WERI-Rb-1 (cell line): Measurements from ENCODE around the gene DBF4B.

Source experiments
- DNase-seq: peaks from one replicate; pipeline ENCODE4 v3.0.0-alpha.2; 2020
- H3K27ac ChIP-seq: fragments of 250-450 bp; sonication (Bioruptor Pico); 2 replicates; pipeline ENCODE4 v1.5.1; 2020; ENCODE audit warnings: mild to moderate bottlenecking, moderate library complexity
- H3K27me3 ChIP-seq: fragments of 250-450 bp; sonication (Bioruptor Pico); 2 replicates; pipeline ENCODE4 v1.5.1; 2021; ENCODE audit warnings: mild to moderate bottlenecking, low read depth, moderate library complexity; ENCODE audit not compliant: insufficient read depth, severe bottlenecking
- H3K36me3 ChIP-seq: fragments of 250-450 bp; sonication (Bioruptor Pico); 2 replicates; pipeline ENCODE4 v1.5.1; 2020; ENCODE audit warnings: mild to moderate bottlenecking, moderate library complexity
- H3K4me3 ChIP-seq: 2 replicates; pipeline ENCODE4 v1.5.1; 2011; ENCODE audit warnings: low read depth, mild to moderate bottlenecking, control low read depth, low read length
- H3K9me3 ChIP-seq: fragments of 250-450 bp; sonication (Bioruptor Pico); 2 replicates; pipeline ENCODE4 v1.5.1; 2021; ENCODE audit warnings: mild to moderate bottlenecking, moderate library complexity; ENCODE audit not compliant: severe bottlenecking
- CTCF ChIP-seq: IDR thresholded peaks from 2 replicates; pipeline ENCODE4 v1.5.1; 2011; ENCODE audit warnings: low read depth, mild to moderate bottlenecking, control low read depth, inconsistent platforms, low read length

DBF4B gene

GRCh38 chr17:44795421-44795820 is 87.0 kb downstream of the DBF4B start:
- DNase-seq, result no peak
- Histone ChIP-seq H3K9me3 (no peaks in the 10 kb centered on the region), H3K36me3 (peaks cover 33% of the 10 kb centered on the region), H3K27me3 (no peaks in the 10 kb centered on the region), H3K27ac (no peak overlapping the region), H3K4me3 (no peak overlapping the region)
- no peak for TF ChIP-seq CTCF

- Histone ChIP-seq H3K4me3 (no peak overlapping the region), H3K9me3 (no peaks in the 10 kb centered on the region), H3K36me3 (peaks cover 38% of the 10 kb centered on the region), H3K27me3 (no peaks in the 10 kb centered on the region), H3K27ac (no peak overlapping the region)
- DNase-seq, result no peak
- TF ChIP-seq CTCF, result no peak
Observed at GRCh38 chr17:44795928-44796327, 87.5 kb downstream of the DBF4B start.

GRCh38 chr17:44796731-44797130 is 88.3 kb downstream of the DBF4B start:
- TF ChIP-seq CTCF, result no peak
- H3K36me3 ChIP-seq, result peaks cover 46% of the 10 kb centered on the region
- no peaks in the 10 kb centered on the region for H3K27me3 ChIP-seq
- no peak overlapping the region for H3K4me3 ChIP-seq
- no peaks in the 10 kb centered on the region for H3K9me3 ChIP-seq
- H3K27ac ChIP-seq, result no peak overlapping the region
- no peak for DNase-seq

GRCh38 chr17:44797802-44798201 is 89.3 kb downstream of the DBF4B start:
- no peak overlapping the region for H3K4me3 ChIP-seq
- no peak overlapping the region for H3K27ac ChIP-seq
- H3K9me3 ChIP-seq, result no peaks in the 10 kb centered on the region
- DNase-seq, result no peak
- H3K36me3 ChIP-seq, result peaks cover 57% of the 10 kb centered on the region
- TF ChIP-seq CTCF, result no peak
- H3K27me3 ChIP-seq, result no peaks in the 10 kb centered on the region

GRCh38 chr17:44798356-44798755 is 89.9 kb downstream of the DBF4B start:
- no peak for DNase-seq
- H3K4me3 ChIP-seq, result no peak overlapping the region
- no peak overlapping the region for H3K27ac ChIP-seq
- TF ChIP-seq CTCF, result no peak
- peaks cover 62% of the 10 kb centered on the region for H3K36me3 ChIP-seq
- H3K9me3 ChIP-seq, result no peaks in the 10 kb centered on the region
- no peaks in the 10 kb centered on the region for H3K27me3 ChIP-seq
